ENCODE data around the gene FANCC. TPM values are rescaled to one million over a fixed set of nuclear protein-coding genes. Genes with fewer than 3 reads are reported as not detected.
A peak's percentile ranks its signal among the peaks of the same experiment; 100 is the strongest.

The FANCC gene, protein sequence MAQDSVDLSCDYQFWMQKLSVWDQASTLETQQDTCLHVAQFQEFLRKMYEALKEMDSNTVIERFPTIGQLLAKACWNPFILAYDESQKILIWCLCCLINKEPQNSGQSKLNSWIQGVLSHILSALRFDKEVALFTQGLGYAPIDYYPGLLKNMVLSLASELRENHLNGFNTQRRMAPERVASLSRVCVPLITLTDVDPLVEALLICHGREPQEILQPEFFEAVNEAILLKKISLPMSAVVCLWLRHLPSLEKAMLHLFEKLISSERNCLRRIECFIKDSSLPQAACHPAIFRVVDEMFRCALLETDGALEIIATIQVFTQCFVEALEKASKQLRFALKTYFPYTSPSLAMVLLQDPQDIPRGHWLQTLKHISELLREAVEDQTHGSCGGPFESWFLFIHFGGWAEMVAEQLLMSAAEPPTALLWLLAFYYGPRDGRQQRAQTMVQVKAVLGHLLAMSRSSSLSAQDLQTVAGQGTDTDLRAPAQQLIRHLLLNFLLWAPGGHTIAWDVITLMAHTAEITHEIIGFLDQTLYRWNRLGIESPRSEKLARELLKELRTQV
- total RNA-seq: 18.7 and 23.7 TPM in 2 replicates

DNA sequence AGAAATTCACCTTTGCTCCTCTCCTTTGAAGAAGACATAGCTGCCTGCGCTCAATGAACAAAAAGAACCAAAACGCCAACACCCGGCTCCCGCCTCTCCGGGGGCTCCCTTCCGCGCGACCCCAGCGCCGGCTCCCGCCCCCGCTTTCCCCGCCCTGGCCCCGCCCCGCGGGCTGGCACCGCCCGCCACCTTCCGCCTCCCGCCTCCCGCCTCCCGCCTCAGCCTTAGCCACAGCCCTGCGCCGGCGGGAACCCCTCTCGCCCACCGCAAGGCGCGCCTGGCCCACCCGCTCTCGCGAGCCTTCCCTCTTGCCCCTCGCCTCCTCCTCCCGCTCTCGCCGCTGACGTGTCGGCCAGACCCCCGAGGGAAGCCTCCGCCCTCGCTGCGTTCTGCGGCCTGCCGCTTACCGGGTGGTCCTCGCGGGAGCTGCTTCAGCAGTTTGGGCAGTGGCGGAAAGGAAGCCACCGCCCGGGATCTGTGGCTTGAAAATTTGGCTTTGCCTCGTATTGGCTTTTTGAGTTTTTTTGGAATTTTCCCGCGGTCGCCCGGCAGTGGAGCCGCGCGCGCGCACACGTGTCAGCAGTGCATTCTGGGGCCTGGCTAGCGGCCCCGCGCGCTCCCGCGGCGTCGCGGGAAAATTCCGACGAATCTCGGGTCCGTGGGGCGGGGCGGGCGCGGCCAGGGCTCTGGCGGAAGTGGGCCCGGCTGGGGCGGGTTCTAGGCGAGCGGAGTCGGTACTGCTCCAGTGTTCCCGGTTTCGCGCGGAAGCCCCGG is at the start of gene FANCC:
TSS of gene FANCC (minus strand) at position 591 of the 774 bp plus-strand sequence. CDS start 68,418 bp downstream, outside the sequence.
- peak; percentile 84 for DNase-seq (ENCODE audit: low spot score)
- Mint-ChIP-seq H3K4me1 (ENCODE audit: low read depth) (peaks cover 25% of the 10 kb centered on the region), H3K36me3 (ENCODE audit: low read depth) (peaks cover 5% of the 10 kb centered on the region), H3K27ac (peak within 1 kb of the TSS; percentile 95), H3K27me3 (ENCODE audit: insufficient read depth) (peaks cover 12% of the 10 kb centered on the region), H3K9me3 (no peaks in the 10 kb centered on the region), H3K4me3 (peak within 1 kb of the TSS; percentile 91)
- intact Hi-C loops (cut with micrococcal nuclease): loop anchor here (1.0 to 5.0 kb wide), 5 partner anchors 190 to 1100 kb away; partner anchors contain the start of genes AOPEP, ERCC6L2 and ZNF367

DNA sequence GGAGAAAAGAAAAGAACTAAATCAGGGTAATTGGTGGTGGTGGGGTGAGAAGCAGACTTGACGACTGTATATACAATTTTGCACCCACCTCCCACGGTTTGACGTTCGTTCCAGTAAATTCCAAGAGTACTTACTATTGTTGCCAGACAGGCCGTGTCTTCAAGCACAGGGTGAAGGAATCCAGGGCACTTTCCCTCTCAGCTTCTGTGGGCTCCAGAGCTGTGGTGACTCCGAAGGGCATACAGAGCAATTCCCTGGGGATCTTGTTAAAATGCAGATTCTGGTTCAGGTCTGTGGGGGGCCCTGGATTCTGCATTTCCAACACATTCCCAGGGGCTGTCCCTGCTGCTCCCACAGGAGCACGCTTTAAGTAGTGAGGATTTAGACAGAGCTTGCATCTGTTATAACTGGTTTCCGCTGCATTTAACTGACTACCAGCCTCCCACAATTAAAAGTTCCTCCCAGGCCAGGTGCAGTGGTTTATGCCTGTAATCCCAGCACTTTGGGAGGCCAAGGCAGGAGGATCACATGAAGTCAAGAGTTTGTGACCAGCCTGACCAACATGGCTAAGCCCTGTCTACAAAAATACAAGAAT is 49.3 kb upstream of the FANCC start:
- H3K9me3 Mint-ChIP-seq: no peaks in the 10 kb centered on the region

DNA sequence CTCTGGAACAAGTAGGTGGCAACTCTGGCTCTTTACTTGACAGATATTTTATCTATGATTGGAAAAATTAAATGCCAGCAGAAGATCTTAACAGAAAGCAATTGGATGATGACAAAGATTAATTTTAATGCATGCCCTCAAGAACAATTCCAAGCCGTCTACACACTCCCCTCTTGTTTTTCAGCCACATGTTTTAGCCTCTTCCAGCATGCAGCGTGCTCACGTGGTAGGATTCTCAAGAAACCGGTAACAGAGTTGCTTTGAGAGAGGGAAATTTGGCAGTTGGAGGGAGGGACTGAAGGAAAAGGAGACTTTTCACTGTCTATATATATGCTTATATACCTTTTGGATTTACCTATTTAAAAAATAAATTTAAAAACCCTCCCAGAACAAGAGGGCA is 48.3 kb upstream of the FANCC start:
- Mint-ChIP-seq H3K4me3 (no peak overlapping the region), H3K36me3 (ENCODE audit: low read depth) (no peaks in the 10 kb centered on the region), H3K27ac (no peak overlapping the region), H3K4me1 (ENCODE audit: low read depth) (no peaks in the 10 kb centered on the region), H3K27me3 (ENCODE audit: insufficient read depth) (peaks cover 29% of the 10 kb centered on the region), H3K9me3 (no peaks in the 10 kb centered on the region)
- intact Hi-C loops (cut with micrococcal nuclease): no loop called here
- no peak for DNase-seq (ENCODE audit: low spot score)

More for the DNA sequence above, 49.3 kb upstream of the FANCC start:
- no peak for DNase-seq (ENCODE audit: low spot score)
- no peaks in the 10 kb centered on the region for H3K36me3 Mint-ChIP-seq (ENCODE audit: low read depth)
- peaks cover 22% of the 10 kb centered on the region for H3K27me3 Mint-ChIP-seq (ENCODE audit: insufficient read depth)
- H3K4me3 Mint-ChIP-seq: no peak overlapping the region
- no peak overlapping the region for H3K27ac Mint-ChIP-seq
- no peaks in the 10 kb centered on the region for H3K4me1 Mint-ChIP-seq (ENCODE audit: low read depth)
- intact Hi-C loops (cut with micrococcal nuclease): no loop called here

DNA sequence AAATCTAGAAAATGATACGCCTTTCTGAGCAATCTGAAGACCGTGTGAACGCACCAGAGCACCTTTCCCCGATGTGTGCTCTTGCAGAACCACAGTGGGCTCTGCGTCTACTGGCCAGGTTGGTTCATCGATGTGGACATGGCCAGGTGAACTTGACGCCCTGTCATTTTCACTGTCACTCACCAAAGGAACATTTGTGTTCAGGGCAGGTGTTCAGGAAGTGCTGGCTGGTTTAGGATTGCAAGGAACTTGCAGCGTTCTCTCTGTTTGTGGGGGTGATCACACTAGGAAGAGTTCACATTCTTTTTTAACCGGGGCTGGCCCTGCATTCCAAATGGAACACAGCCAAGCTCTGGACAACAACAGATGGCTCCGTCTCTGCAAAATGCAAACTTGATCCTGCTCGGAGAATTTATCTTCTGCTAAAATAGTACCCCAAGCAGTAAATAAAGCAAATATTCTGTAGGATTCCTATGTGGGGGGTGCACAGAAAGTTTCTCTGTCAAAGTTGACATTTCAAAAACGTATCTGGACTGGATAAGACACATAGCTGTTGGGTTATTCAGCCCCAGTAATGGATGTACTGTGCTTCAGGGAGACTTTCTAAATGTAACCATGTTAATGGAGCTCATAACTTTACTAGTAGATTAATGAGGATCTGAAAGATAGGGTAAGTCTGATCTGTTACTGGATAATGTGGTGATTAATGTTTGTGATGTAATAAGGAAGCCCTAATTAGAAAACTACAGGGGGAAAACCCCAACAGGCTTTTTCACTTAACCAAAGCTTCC is 45.7 kb upstream of the FANCC start:
- Mint-ChIP-seq H3K27me3 (ENCODE audit: insufficient read depth) (peaks cover 19% of the 10 kb centered on the region), H3K27ac (no peak overlapping the region), H3K4me3 (no peak overlapping the region), H3K9me3 (no peaks in the 10 kb centered on the region), H3K36me3 (ENCODE audit: low read depth) (no peaks in the 10 kb centered on the region), H3K4me1 (ENCODE audit: low read depth) (no peaks in the 10 kb centered on the region)
- intact Hi-C loops (cut with micrococcal nuclease): no loop called here
- DNase-seq (ENCODE audit: low spot score): no peak

DNA sequence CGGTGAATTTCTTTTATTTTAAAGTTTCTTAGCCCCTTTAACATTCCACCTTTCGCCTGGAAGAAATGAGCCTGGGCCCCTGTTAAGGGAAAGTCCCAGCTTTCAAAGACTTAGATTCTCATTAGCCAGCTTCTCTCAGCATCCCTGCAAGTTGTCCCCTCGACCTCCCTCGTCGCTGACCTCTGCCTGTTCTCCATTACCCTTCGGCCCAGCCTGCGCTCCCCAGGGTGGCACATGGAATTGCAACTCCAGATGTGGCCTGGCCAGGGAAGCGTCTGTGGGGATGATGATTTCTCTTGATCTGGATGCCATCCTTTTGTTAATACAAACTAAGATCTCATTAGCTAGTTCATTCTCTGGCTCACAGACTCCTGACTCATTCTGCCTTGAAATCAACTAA is 43.4 kb upstream of the FANCC start:
- intact Hi-C loops (cut with micrococcal nuclease): no loop called here

DNA sequence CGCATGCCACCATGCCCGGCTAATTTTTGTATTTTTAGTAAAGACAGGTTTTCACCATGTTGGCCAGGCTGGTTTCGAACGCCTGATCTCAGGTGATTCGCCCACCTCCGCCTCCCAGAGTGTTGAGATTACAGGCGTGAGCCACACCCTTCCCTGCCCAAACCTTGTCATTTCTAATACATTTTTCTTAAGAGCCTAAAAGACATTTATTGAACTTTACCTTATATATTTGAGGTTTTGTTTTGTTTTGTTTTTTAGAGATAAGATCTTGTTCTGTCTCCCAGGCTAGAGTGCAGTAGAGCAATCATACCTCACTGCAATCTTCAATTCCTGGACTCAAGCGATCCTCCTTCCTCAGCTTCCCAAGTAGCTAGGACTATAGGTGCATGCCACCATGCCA is 39.8 kb upstream of the FANCC start:
- Mint-ChIP-seq H3K36me3 (ENCODE audit: low read depth) (no peaks in the 10 kb centered on the region), H3K4me1 (ENCODE audit: low read depth) (no peaks in the 10 kb centered on the region), H3K27me3 (ENCODE audit: insufficient read depth) (peaks cover 23% of the 10 kb centered on the region), H3K27ac (no peak overlapping the region), H3K4me3 (no peak overlapping the region), H3K9me3 (no peaks in the 10 kb centered on the region)
- intact Hi-C loops (cut with micrococcal nuclease): no loop called here
- DNase-seq (ENCODE audit: low spot score): no peak

More for the DNA sequence above, 43.4 kb upstream of the FANCC start:
- no peak overlapping the region for H3K27ac Mint-ChIP-seq
- peaks cover 18% of the 10 kb centered on the region for H3K27me3 Mint-ChIP-seq (ENCODE audit: insufficient read depth)
- H3K4me1 Mint-ChIP-seq (ENCODE audit: low read depth): no peaks in the 10 kb centered on the region
- no peaks in the 10 kb centered on the region for H3K36me3 Mint-ChIP-seq (ENCODE audit: low read depth)
- DNase-seq (ENCODE audit: low spot score): no peak
- H3K9me3 Mint-ChIP-seq: no peaks in the 10 kb centered on the region
- no peak overlapping the region for H3K4me3 Mint-ChIP-seq

DNA sequence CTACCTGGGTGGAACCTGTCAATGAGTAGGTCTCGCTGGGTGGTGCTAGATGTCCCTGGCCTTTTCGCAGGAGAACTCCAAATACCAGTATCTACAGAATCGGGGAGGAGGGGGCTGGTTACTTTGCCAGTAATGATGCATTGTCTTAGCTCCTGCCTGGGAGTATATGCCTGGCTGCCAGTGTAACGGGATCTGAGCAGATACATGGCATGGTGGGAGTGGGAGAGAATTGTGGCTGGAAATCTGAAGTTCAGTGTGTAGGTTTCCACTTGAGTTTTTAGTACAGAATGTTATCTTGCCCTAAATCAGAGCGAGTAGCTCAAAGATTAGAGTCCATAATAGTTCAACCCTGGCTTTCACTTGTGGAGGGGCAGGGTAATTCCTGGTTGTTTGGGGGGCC is 38.0 kb upstream of the FANCC start:
- no peaks in the 10 kb centered on the region for H3K9me3 Mint-ChIP-seq
- no peak overlapping the region for H3K4me3 Mint-ChIP-seq
- H3K27ac Mint-ChIP-seq: no peak overlapping the region
- no peaks in the 10 kb centered on the region for H3K36me3 Mint-ChIP-seq (ENCODE audit: low read depth)
- peaks cover 21% of the 10 kb centered on the region for H3K27me3 Mint-ChIP-seq (ENCODE audit: insufficient read depth)
- H3K4me1 Mint-ChIP-seq (ENCODE audit: low read depth): no peaks in the 10 kb centered on the region
- no peak for DNase-seq (ENCODE audit: low spot score)
- intact Hi-C loops (cut with micrococcal nuclease): no loop called here

DNA sequence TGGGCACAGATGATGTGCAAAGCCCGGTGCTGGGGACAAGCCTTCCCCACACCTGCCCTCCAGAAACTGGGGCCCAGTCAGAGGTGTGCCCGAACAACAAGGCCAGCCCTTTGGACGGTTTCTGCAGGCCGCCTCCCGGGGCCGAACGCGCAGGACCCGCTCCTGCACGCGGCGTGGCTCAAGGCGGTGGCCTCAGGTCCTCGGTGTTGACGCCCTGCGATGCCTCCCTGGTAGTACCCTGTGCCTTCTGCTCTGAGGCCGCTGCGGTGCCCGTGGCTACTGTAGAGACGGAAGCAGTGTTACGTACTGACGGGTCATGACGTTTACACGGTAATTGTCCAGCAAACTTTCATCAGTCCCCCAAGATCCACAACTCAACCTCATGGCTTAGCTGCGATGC is 33.5 kb upstream of the FANCC start:
- intact Hi-C loops (cut with micrococcal nuclease): no loop called here
- Mint-ChIP-seq H3K4me1 (ENCODE audit: low read depth) (no peaks in the 10 kb centered on the region), H3K4me3 (no peak overlapping the region), H3K36me3 (ENCODE audit: low read depth) (no peaks in the 10 kb centered on the region), H3K9me3 (no peaks in the 10 kb centered on the region), H3K27ac (no peak overlapping the region), H3K27me3 (ENCODE audit: insufficient read depth) (peaks cover 48% of the 10 kb centered on the region)
- no peak for DNase-seq (ENCODE audit: low spot score)

DNA sequence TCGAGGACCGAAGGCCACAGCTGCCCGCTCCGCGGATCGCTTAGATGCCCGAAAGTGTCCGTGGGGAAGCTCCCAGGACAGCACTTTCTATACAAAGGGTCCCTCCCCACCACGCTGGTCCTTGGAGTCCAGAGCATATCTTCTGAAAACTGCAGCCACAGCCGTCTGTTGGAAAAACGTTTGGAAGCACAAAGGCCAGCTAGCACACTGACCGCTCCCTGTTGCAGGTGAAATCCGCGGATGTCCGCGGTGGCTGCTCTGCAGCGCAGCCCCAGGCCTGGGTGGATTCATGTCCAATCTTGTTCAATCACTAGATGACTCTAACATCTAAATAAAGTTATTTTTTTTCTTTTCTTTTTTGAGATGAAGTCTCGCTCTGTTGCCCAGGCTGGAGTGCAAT is 32.8 kb upstream of the FANCC start:
- no peak overlapping the region for H3K4me3 Mint-ChIP-seq

DNA sequence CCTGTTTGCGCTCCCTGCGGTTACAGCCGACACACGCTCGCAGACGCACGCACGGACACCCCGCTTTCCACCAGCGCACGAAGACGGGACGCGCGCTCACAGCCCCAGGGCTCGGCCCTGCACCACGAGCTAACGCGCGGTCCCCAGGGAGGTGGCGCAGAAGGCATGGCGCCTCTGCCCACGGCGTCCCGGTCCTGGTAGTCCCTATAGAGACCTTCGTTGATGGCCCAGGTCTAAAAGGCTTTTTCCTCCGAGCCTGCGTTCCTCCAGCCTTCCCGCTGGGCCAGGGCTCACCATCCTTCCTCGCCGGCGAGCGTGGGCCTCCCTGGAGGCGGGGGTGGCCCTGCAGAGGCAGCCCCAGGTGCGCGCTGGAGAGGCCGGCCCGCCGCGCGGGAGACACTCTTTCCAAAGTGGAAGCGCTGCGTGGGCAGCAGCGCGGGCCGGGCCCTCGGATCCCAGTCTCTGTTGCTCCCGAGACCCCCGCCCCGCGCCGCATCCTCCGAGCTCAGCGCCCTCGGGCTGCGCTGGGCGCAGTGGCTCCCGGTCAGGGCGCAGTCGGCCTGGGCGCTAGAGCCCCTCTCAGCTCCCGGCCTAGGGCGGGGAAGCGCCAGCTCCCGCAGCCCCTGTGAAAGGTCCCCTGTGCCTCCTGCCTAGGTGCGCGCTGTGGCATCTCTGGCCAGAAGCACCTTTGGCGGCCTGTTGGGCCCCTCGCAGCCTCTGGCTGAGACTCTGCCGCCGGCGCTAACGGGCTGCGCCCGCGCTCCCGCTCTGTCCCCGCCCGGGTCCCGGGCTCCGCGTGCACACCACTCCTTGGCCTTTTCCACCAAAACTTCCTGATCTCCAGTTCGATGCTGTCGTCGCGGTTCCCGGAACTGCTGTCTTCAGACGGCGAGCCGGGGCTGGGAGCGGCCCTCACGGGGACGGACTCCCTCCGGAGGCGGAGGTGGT is 31.9 kb upstream of the FANCC start:
- no peak overlapping the region for H3K27ac Mint-ChIP-seq
- H3K4me3 Mint-ChIP-seq: peak overlapping the region; percentile 45
- no peaks in the 10 kb centered on the region for H3K4me1 Mint-ChIP-seq (ENCODE audit: low read depth)
- peaks cover 41% of the 10 kb centered on the region for H3K27me3 Mint-ChIP-seq (ENCODE audit: insufficient read depth)
- no peak for DNase-seq (ENCODE audit: low spot score)
- no peaks in the 10 kb centered on the region for H3K36me3 Mint-ChIP-seq (ENCODE audit: low read depth)
- intact Hi-C loops (cut with micrococcal nuclease): loop anchor here (10.0 kb wide), 1 partner anchor 865 kb away; no protein-coding TSS in a partner anchor
- no peaks in the 10 kb centered on the region for H3K9me3 Mint-ChIP-seq

More for the DNA sequence above, 32.8 kb upstream of the FANCC start:
- no peak overlapping the region for H3K27ac Mint-ChIP-seq
- intact Hi-C loops (cut with micrococcal nuclease): no loop called here
- no peaks in the 10 kb centered on the region for H3K4me1 Mint-ChIP-seq (ENCODE audit: low read depth)
- H3K36me3 Mint-ChIP-seq (ENCODE audit: low read depth): no peaks in the 10 kb centered on the region
- H3K9me3 Mint-ChIP-seq: no peaks in the 10 kb centered on the region
- DNase-seq (ENCODE audit: low spot score): no peak
- H3K27me3 Mint-ChIP-seq (ENCODE audit: insufficient read depth): peaks cover 42% of the 10 kb centered on the region

DNA sequence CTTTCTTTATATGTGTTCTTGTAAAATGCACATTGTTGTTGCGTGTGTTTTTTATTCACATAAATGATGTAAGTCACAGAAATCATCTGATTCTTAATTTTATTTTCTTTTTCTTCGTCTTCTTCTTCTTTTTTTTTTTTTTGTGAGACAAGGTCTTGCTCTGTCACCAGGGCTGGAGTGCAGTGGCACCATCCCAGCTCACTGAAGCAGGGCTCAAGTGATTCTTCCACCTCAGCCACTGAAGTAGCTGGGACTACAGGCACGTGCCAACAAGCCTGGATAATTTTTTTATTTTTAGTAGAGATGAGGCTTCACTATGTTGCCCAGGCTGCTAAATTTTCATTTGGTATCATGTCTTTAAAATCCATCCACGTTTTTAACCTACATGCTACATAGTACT is 28.5 kb upstream of the FANCC start:
- Mint-ChIP-seq H3K27ac (no peak overlapping the region), H3K4me1 (ENCODE audit: low read depth) (peaks cover 11% of the 10 kb centered on the region), H3K27me3 (ENCODE audit: insufficient read depth) (peaks cover 31% of the 10 kb centered on the region), H3K4me3 (no peak overlapping the region), H3K9me3 (no peaks in the 10 kb centered on the region), H3K36me3 (ENCODE audit: low read depth) (no peaks in the 10 kb centered on the region)
- intact Hi-C loops (cut with micrococcal nuclease): loop anchor here (10.0 kb wide), 1 partner anchor 869 kb away; no protein-coding TSS in a partner anchor
- DNase-seq (ENCODE audit: low spot score): no peak
